Astrocyte (in vitro differentiated cells and primary cell): ENCODE data around the gene EFNA1. TPM values are rescaled to one million over a fixed set of nuclear protein-coding genes. Genes with fewer than 3 reads are reported as not detected.

Source experiments
- DNase-seq: peaks from one replicate; pipeline ENCODE4 v3.0.0-alpha.2; 2010; ENCODE audit warnings: low read depth
- FAIRE-seq: peaks from 2 replicates; lab custom pipeline; 2011; peaks lifted over from hg19 to GRCh38; lab: Jason Lieb, UNC
- H2AFZ ChIP-seq: 2 replicates; pipeline ENCODE4 v1.6.0; 2012; ENCODE audit warnings: low read depth, low read length, inconsistent platforms
- H3K27ac ChIP-seq: 2 replicates; pipeline ENCODE4 v1.5.1; 2011; ENCODE audit warnings: low read depth, low read length, inconsistent platforms
- H3K27me3 ChIP-seq: 2 replicates; pipeline ENCODE4 v1.6.0; 2011; ENCODE audit warnings: low read length, inconsistent platforms; ENCODE audit not compliant: insufficient read depth
- H3K36me3 ChIP-seq: 2 replicates; pipeline ENCODE4 v1.5.1; 2011; ENCODE audit warnings: low read length, inconsistent platforms; ENCODE audit not compliant: insufficient read depth
- H3K4me1 ChIP-seq: 2 replicates; pipeline ENCODE4 v1.5.1; 2011; ENCODE audit warnings: low read length, inconsistent platforms; ENCODE audit not compliant: insufficient read depth
- H3K4me2 ChIP-seq: 2 replicates; pipeline ENCODE4 v1.6.0; 2012; ENCODE audit warnings: low read length, inconsistent platforms
- H3K4me3 ChIP-seq: 2 replicates; pipeline ENCODE4 v1.5.1; 2011; ENCODE audit warnings: low read depth, mild to moderate bottlenecking, low read length, inconsistent platforms; ENCODE audit not compliant: insufficient read depth
- H3K79me2 ChIP-seq: 2 replicates; pipeline ENCODE4 v1.6.0; 2012; ENCODE audit warnings: mild to moderate bottlenecking, low read length, inconsistent platforms; ENCODE audit not compliant: insufficient read depth
- H3K9ac ChIP-seq: 2 replicates; pipeline ENCODE4 v1.6.0; 2012; ENCODE audit warnings: mild to moderate bottlenecking, low read length, inconsistent platforms
- H3K9me3 ChIP-seq: 2 replicates; pipeline ENCODE4 v1.5.1; 2012; ENCODE audit warnings: low read depth, mild to moderate bottlenecking, low read length, inconsistent platforms; ENCODE audit not compliant: insufficient read depth
- H4K20me1 ChIP-seq: 2 replicates; pipeline ENCODE4 v1.6.0; 2012; ENCODE audit warnings: low read length, inconsistent platforms; ENCODE audit not compliant: insufficient read depth
- H3K27ac Mint-ChIP-seq: one replicate; pipeline ENCODE4 v1.8.0; 2021; ENCODE audit warnings: mild to moderate bottlenecking, mixed read lengths; ENCODE audit not compliant: unreplicated experiment
- H3K27me3 Mint-ChIP-seq: one replicate; pipeline ENCODE4 v1.8.0; 2021; ENCODE audit warnings: low read depth, mixed read lengths; ENCODE audit not compliant: unreplicated experiment
- H3K36me3 Mint-ChIP-seq: one replicate; pipeline ENCODE4 v1.8.0; 2021; ENCODE audit warnings: low read depth, mixed read lengths; ENCODE audit not compliant: unreplicated experiment
- H3K4me1 Mint-ChIP-seq: one replicate; pipeline ENCODE4 v1.8.0; 2021; ENCODE audit warnings: low read depth, mixed read lengths; ENCODE audit not compliant: unreplicated experiment
- H3K4me3 Mint-ChIP-seq: one replicate; pipeline ENCODE4 v1.8.0; 2021; ENCODE audit warnings: mild to moderate bottlenecking, moderate library complexity, mixed read lengths; ENCODE audit not compliant: unreplicated experiment
- H3K9me3 Mint-ChIP-seq: one replicate; pipeline ENCODE4 v1.8.0; 2021; ENCODE audit warnings: mild to moderate bottlenecking, mixed read lengths; ENCODE audit not compliant: unreplicated experiment
- CTCF ChIP-seq: IDR thresholded peaks from 2 replicates; pipeline ENCODE4 v1.5.1; 2011; ENCODE audit warnings: low read depth, mild to moderate bottlenecking, inconsistent platforms, low read length, moderate library complexity; ENCODE audit not compliant: insufficient read depth
- EZH2 ChIP-seq: IDR thresholded peaks from 2 replicates; pipeline ENCODE4 v1.6.1; 2012; ENCODE audit warnings: mild to moderate bottlenecking, low read length, inconsistent platforms; ENCODE audit not compliant: insufficient read depth
- total RNA-seq: library from RNA; stranded (reverse); gene quantifications from 2 replicates; pipeline ENCODE4 v1.2.1, GENCODE V29; 2021

The EFNA1 gene
- total RNA-seq, 1 donor from 2014 or later = 16.4 TPM

GRCh38 chr1:155125946-155126555, 1.6 kb upstream of the EFNA1 start:
- FAIRE-seq = no peak
- Histone ChIP-seq H3K27me3 (peaks cover 50% of the 10 kb centered on the region), H4K20me1 (no peaks in the 10 kb centered on the region), H3K4me2 (peak overlapping the region; percentile 90), H3K4me3 (peak overlapping the region; percentile 48), H3K4me1 (peaks cover 44% of the 10 kb centered on the region), H3K27ac (no peak overlapping the region), H3K79me2 (no peaks in the 10 kb centered on the region), H3K9me3 (no peaks in the 10 kb centered on the region), H2AFZ (peak overlapping the region; percentile 69), H3K36me3 (no peaks in the 10 kb centered on the region), H3K9ac (peak overlapping the region; percentile 49)
- TF ChIP-seq CTCF = no peak
- TF ChIP-seq EZH2 = peak; percentile 47
- peaks cover 2% of the 10 kb centered on the region for H3K9me3 Mint-ChIP-seq
- peak overlapping the region; percentile 92 for H3K27ac Mint-ChIP-seq
- DNase-seq = no peak
- H3K4me3 Mint-ChIP-seq = peak overlapping the region; percentile 87
- no peaks in the 10 kb centered on the region for H3K36me3 Mint-ChIP-seq
- H3K27me3 Mint-ChIP-seq = peaks cover 7% of the 10 kb centered on the region
- H3K4me1 Mint-ChIP-seq = peaks cover 42% of the 10 kb centered on the region

- Histone ChIP-seq H3K9me3 (no peaks in the 10 kb centered on the region), H3K36me3 (no peaks in the 10 kb centered on the region), H3K27me3 (peaks cover 48% of the 10 kb centered on the region), H3K4me2 (peak overlapping the region; percentile 90), H3K4me3 (peak overlapping the region; percentile 48), H4K20me1 (no peaks in the 10 kb centered on the region), H3K4me1 (peaks cover 44% of the 10 kb centered on the region), H2AFZ (peak overlapping the region; percentile 72), H3K79me2 (no peaks in the 10 kb centered on the region), H3K27ac (no peak overlapping the region), H3K9ac (peak overlapping the region; percentile 49)
- peak; percentile 34 for TF ChIP-seq EZH2
- TF ChIP-seq CTCF = no peak
- H3K9me3 Mint-ChIP-seq = no peaks in the 10 kb centered on the region
- FAIRE-seq (no peak), DNase-seq (peak; percentile 35)
- peaks cover 3% of the 10 kb centered on the region for H3K27me3 Mint-ChIP-seq
- peak overlapping the region; percentile 95 for H3K27ac Mint-ChIP-seq
- peak overlapping the region; percentile 87 for H3K4me3 Mint-ChIP-seq
- H3K4me1 Mint-ChIP-seq = peaks cover 42% of the 10 kb centered on the region
- H3K36me3 Mint-ChIP-seq = peaks cover 1% of the 10 kb centered on the region
These were observed 1.0 kb upstream of the EFNA1 start for GRCh38 chr1:155126556-155127104.
